ENCODE data around the gene SLC25A23.
A peak's percentile ranks its signal among the peaks of the same experiment; 100 is the strongest.

The SLC25A23 gene

DNA sequence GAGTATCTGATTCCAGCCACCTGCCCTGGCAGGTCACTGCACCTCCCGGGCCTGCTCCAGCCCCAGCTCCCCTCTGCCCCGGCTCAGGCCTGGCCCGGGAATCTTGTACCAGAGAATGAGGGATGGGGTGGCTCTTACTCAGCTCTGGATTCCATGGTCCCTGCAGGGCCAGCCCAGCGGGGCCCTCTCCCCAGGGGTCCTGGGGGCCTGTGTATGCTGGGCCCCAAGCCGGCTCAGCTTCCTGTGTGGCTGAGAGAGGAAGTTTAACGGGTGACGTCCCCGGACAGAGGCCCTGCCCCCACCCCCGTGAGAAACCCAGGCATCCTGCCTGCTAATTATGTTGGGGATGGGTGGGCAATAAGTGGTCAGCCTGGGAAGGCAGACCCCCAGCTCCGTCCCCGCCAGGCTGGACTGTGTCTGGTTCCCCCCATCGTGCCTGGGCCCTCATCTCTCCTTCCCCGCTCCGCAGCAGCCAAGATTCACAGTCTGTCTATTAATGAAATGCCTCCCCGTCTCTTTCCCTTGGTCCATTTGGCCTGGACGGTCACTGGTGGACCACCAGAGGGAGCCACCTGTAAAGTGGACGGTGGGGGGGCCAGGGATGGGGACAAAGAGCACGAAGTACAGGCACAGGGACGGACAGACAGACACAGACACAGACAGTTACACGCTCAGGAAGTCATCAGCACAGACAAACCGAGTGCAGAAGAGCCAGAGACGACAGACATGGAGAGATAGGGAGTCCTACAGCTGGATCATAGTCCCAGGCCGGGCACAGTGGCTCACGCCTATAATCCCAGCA lies 22.1 kb upstream of the SLC25A23 start, which contains the start of gene DENND1C:
DENND1C (minus strand) TSS at position 247 of the 802 bp plus-strand sequence; CDS start at position 155, 92 bp downstream.
- no peak for DNase-seq

DNA sequence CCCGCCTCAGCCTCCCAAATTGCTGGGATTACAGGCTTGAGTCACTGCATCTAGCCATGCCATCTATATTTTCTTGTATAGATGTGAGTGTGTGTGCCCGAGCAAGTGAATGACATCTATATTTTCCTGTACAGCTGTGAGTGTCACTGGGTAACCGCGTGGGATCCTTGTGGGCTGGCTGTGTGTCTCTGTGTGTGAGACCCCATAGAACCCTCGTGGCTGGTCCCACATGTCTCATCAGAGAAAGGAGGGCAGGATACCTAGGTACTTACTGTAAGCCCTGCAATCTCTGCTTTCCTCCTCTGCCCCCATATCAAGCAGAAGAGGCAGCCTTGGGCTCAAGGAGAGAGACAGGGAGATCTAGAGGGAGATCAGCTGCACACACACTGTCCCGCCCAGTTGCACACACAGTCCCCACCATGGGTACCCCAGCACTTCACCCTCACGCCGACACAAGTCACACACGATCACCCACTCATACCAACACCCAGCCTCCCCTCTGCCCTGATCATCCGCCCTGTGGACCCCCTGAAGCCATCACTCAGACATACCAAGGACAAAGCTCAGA lies 21.3 kb upstream of the SLC25A23 start:
- no peak for DNase-seq

DNA sequence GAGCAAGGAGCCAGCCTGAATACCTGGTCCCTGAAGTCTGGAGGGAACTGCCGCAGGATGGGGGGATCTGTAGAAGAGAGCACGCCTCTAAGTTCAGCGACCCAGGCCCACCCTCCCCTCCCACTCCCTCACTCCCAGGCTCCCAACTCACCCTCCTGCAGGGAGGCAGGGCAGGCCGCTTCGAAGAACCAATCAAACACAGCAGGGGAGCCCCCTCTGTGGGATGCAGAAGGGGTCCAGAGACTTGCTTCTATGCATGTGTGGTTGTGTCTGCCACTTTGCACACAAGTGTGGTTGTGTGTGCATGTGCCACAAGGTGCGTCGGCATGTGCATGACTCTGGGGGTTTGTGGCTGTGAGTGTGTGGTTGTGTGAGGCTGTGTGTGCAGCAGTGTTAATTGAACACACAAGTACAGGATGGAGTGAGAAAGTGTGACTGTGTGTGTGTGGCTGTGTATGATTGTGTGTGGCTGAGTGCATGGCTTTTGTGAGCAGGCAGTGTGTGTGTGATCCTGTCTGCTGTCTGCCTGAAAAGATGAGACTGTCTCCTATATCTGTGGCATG lies 20.3 kb upstream of the SLC25A23 start:
- DNase-seq: no peak

DNA sequence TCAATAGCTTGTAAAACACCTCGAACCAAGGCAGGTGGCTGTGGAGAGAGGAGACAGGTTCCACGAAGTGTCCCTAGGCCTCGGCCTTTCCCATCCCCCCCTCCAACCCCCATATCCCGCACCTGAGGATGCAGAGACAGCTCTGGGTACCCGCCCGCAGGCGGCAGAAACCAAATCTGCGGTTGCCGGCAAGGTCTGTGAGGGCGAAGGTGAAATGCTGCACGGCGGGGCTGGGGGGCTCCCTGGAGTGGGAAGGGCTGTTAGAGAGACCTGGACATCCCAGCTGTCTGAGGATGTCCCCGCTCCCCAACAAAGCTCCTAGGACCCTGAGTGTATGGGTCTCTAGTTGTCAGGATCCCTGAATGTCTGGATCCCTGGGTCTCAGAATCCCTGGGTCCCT lies 19.2 kb upstream of the SLC25A23 start:
- DNase-seq: no peak

DNA sequence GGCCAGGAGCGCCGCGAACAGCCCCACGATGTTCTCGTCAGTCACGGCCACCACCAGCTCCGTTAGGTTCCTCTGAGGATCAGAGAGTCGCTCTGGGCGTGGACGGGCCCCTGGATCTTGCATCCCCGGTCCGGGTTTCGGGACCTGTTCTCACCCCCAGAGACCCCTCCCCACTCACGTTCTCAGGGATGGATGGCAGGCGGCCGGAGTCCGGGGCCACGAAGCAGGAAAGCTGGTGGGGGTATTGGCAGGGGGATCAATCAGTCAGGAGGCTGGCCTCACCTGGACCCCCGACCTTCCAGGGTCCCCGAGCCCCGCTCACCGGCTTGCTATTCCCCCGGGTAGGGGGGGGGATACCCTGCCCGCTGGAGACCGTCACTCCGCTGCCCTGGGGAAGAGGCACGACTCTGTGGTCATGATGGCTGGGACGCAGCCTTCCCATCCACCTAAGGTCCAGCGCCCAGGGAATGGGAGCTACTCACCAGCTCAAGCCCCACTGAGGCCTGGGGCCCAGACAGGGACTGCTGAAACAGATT lies 17.4 kb upstream of the SLC25A23 start:
- no peak for DNase-seq

DNA sequence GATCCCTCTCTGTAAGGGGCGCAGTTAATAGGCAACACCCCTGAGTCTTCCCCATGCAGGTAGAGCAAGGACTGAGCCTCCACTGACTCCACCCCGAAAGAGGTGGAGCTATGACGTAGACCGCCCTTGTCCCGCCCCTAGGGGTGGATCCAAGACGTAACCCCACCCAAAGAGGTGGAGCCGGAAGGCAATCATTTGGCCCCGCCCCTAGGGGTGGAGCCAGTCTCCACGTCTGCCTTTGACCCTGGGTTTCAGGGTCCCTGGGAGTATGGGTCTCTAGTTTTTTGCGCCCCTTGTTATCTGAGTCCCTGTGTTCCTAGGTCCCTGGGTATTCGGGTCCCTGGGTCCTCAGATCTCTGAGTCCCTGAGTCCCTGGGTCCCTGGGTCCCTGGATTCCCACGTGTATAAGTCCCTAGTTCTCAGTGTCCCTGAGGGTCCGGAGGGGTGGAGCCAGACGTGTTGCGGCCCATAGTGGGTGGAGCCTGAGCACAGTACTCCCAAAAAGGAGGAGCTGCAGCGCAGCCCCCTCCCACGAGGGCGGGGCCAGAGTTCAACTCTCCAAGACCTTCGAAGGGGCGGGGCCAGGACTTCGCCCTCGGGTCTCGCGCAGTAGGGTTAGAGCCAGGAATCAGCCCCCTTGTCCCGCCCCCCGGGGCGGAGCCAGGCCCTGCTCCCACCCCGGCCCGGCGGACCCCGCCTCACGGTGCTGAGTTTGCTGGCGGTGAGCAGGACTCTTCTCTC lies 16.7 kb upstream of the SLC25A23 start:
- DNase-seq: no peak

DNA sequence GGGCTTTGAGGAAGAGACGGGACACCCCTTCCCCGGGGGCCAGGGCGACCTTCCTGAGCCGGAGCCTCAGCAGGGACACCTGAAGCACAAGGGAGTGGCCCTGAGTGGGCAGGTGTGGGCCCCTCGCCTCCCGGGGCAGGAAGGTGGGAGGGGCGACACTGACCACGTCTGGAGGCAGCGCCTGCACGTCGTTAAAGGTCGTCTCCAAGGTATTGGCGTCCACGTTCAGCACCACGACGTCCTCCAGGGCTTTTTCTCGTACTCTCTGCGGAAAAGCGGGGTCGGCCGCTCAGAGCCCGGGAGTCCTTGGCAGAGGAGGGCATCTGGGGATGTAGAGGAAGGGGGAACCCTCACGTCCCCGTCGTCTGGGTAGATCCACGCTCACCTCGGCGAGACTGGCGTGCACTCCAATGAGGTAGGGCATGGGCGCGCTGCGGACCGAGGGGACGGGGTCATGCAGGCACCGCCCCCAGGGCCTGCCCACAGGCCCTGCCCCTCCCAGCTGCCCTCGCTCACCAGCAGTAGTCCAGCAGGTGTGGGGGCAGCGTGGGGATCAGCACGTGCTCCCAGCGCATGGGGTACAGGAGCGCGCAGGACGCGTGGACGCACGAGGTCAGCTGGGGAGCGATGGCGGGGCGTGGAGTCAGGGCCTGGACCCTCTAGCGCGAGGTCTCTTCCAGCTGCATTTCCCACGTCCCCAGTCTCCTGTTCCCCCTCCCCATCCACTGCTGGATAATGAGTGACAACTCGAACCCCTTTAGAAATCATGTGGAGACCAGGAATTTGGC lies 15.9 kb upstream of the SLC25A23 start:
- DNase-seq: no peak

DNA sequence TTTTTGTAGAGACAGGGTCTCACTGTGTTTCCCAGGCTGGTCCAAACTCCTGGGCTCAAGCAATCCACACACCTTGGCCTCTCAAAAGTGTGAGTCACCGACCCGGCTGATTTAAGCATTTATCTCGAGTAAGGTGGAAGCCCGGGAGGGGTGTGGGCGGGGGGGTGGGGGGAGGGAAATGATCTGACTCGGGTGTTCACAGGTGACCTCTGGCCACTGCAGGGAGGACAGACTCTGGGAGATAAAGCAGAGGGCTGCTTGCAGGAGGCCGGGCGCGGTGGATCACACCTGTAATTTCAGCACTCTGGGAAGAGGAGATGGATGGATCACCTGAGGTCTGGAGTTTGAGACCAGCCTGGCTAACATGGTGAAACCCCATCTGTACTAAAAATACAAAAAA lies 14.1 kb upstream of the SLC25A23 start:
- DNase-seq: no peak

DNA sequence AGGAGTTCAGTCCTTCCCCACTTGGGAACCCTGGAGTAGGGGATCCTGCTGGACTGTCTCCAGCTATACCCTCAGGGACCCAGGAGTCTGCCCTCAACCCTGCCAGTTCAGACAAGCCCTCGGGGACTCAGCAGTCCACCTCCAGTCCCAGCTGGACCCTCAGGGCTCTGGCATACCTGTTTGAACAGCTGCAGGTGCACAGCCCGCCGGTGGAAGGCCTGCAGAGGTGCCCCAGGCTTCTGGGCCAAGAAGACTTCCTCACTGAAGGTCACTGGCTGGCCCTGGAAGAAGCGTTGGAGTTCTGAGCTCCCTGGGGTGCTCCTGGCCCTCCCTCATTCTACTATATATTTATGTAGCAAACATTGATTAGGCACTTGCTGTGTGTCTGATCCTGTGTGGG lies 13.1 kb upstream of the SLC25A23 start:
- no peak for DNase-seq

DNA sequence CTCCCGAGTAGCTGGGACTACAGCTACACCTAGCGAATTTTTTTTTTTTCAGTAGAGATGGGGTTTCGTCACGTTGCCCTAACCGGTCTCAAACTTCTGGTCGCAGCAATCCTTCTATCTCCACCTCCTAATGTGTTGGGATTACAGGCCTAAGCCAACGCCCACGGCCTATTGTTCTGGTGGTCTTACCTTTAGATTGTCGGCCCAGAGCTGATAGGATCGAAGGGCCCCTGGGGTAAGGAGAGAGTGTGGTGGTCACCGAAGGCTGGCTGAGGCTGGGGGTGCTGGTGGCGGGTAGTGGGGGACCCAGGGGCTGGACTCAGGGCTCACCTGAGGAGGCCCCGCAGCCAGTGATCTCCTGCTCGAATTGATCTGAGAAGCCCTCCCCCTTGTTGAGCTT lies 11.5 kb upstream of the SLC25A23 start:
- DNase-seq: no peak

DNA sequence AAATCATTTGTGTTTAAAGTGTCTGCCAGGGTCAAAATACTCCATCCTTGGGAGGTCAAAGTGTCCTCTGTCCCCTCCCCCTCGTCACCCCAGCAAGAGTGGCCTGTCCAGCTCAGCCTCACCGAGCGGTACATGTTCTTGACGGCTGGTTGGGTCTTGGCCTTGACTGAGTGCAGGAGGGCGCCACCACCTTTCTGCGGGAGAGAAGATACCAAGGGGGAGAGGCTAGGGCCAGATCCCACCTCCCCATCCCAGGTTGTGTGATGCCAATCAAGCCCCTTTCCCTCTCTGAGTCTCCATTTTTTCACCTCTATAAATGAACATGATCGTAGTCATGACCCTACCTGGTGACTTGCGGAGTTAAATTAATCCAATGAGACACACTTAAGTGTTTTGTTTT lies 10.6 kb upstream of the SLC25A23 start:
- DNase-seq: no peak

DNA sequence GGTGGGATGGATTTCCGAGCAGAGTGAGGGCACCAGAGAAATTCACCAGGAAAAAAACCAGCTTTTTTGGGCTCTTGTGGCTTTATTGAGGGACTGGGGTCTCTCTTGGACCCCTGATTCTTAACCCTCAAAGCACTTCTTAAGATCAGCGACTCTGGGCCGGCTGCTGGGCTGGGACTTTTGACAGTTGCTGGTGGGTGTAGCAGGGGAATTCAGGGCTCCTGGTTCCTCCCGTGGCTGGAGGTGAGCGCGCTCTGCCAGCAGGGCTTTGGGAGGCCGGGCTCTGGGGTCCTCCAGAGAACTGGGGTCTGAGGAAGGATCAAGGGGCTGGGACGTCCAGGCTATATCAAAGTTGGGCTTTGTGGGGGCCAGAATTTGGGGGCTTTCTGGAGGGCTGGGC lies 7.8 kb upstream of the SLC25A23 start:
- no peak for DNase-seq

DNA sequence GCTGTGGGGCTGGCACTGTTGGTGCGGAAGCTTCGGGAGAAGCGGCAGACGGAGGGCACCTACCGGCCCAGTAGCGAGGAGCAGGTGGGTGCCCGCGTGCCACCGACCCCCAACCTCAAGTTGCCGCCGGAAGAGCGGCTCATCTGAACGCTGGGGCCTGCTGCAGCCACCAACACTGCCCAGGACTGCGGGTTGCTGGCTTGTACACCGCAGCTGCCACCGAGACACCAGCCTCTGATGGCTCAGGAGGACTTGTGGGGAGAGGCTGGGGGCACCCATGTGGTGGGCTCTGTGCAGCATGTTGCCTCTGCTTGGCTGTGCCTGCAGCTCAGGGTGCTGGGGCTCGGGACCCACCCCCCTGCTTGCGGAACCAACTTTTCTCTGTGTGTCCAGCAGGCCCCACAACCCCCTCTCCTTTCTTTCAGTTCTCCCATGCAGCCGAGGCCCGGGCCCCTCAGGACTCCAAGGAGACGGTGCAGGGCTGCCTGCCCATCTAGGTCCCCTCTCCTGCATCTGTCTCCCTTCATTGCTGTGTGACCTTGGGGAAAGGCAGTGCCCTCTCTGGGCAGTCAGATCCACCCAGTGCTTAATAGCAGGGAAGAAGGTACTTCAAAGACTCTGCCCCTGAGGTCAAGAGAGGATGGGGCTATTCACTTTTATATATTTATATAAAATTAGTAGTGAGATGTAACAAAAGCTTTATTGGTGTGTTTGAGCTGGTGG lies 7.1 kb upstream of the SLC25A23 start:
- DNase-seq: no peak

DNA sequence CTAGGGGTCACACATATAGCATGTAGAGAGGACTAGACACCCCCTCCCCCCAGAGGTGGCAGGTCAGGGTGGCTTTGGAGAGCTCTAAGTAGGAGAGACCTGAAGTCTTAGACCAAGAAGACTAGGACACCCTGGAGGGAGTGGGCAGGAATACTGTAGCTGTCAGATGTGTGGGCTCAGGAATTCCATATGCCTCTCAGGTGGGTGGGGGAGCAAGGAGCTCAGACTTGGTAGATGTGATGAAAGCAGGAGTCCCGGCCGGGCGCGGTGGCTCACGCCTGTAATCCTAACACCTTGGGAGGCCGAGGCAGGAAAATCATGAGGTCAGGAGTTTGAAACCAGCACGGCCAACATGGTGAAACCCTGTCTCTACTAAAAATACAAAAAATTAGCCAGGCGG lies 6.1 kb upstream of the SLC25A23 start:
- no peak for DNase-seq

DNA sequence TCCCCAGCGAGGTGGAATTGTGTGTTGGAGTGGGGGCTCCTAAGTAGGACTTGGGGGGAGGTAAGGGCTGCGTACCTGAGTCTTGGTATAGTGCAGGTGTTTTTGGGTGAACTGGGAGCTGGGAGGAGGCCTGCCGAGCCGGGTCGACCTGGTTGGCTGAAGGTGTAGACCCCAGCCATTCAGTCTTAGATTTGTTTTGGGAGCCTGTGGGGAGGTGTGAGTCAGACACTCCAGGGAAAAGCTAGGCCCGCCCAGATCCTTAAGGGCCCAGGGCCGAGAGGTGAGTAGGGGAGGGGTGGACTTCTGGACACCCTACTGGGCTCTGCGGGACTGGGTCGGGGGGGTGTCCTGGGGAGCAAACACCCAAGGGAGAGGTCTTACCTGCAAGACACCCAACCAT lies 5.4 kb upstream of the SLC25A23 start:
- no peak for DNase-seq

DNA sequence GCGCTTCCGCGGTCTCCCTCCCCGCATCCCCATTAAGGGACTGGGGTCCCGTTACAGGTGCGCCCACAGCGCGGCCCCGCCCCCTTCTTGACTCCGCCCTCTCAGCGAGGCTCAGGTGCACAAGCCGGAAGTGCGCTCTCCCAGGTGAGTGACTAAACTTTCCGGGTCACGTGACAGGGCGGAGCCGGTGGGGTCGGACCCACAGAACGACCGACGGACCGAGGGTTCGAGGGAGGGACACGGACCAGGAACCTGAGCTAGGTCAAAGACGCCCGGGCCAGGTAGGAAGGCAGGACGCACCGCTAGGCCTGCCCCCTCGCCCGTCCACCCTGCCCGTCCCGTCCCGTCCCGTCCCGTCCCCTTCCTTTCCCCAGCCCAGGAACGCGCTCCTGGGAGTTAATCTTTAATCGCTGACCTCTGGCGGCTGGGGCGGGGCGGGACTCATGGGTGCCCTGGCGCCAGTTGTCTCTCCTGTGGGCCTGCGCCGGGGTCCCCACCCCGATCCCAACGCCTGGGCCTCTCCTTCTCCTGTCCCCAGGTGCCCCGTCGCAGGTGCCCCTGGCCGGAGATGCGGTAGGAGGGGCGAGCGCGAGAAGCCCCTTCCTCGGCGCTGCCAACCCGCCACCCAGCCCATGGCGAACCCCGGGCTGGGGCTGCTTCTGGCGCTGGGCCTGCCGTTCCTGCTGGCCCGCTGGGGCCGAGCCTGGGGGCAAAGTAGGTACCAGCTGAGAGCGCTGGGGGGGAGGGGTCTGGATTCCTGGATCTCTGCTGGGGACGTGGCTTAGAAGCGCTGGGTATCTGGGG lies 4.7 kb upstream of the SLC25A23 start, which contains the start of gene CRB3:
CRB3 (plus strand) TSS at position 202 of the 804 bp plus-strand sequence; CDS start at position 633, 431 bp downstream.
- no peak for DNase-seq

DNA sequence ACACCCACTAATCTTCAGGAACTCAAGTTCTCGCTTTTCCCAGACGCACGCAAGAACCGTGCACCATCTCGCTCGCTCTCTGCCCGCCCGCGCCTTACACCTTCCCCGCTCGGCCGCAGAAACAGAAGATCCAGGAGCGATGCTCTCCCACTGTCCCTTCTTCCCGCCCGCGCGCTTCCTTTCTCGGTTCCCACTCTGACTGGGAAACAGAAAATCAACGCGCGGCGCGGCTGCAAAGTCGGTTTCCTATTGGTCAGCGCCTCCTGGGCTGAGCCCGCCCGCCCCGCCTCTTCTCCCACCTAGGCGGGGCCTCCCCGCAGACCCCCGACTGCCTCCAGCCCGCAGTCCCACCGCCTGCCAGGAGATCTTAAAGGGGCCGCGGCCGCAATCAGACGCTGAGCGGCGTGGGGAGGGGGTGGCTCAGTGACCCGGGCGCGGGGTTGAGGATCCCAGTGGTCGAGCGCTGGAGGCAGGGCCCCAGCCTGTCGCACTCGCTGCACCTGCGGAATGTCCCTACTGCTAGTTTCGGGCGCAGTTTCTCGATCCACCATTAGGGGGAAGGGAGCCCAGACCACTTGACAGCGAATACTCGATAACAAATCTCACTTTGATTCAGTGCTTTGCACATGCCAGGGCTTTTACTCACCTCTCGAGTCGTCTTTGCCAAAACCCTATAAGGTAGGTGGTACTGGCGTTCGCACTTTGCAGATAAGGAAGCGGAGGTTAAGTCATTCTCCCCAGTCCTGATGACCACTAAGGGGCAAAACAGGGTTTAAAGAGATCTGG lies 700 bp upstream of the SLC25A23 start:
- peak; percentile 85 for DNase-seq

DNA sequence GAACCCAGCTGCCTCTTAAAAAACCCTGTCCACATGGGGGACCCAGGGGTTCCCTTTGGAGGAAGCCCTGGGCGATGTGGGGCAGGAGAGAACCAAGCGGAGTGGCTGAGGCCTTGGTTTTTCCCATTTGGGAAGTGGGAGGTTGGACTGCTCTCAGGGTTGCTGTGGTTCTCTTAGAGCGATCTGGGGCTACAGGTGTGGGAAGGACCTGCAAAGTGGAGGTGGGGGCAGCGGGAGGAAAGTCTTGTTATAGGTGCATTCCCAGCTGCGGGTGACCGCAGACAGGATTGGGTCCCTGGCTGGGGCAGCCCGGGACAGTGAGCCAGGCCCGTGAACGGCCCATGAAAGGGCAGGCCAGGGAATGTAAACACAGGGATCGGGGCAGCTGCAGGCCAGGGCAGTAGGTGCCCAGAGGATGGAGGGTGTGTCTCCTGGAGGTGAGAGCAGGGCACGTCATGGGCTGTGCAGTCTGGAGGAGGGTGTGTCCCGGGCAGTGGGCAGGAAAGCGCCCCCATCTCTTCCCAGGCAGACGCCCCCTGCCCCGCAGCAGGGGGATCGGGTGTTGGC lies 814 bp downstream of the SLC25A23 start:
- DNase-seq: no peak

DNA sequence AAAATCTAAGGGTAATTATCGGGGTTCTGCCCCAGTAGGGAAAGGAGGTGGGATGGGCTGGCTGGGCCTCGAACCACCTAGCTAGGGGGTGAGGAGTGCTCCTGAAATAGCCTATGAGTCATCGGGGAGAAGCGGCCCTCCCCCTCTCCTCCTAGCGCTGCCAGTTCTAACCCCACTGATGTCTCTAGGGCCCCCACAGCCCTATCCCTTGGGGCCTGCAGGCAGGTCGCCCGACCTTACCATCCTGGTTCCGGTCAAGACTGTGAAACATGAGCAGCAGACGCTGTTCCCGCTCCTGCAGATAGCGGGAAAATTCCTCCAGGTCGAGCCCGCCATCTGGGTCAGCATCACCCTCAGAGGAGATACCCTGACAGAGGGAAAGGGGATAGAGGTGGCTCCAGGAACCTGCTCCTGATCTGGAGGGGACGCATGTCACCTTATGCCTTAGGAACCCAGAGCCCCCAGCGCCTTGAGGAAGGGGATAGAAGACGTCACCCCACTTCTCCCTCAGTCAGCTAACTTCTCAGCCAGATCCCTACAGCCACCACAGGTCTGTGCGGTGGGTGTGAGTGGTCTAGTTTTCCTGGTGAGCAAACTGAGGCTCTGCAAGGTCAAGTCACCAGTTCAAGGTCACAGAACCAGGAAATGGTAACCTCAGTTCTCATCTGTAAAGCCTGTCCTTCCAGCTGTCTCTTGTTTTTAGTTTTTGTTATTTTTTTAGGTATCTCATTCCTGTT lies 1.5 kb downstream of the SLC25A23 start:
- DNase-seq: no peak

Data from NCI-H748 treated with DMSO at 0.1 percent for 48 hours (cell line).